ENCODE measurements around the gene CD82.
A peak's percentile ranks its signal among the peaks of the same experiment; 100 is the strongest.

The CD82 gene

DNA sequence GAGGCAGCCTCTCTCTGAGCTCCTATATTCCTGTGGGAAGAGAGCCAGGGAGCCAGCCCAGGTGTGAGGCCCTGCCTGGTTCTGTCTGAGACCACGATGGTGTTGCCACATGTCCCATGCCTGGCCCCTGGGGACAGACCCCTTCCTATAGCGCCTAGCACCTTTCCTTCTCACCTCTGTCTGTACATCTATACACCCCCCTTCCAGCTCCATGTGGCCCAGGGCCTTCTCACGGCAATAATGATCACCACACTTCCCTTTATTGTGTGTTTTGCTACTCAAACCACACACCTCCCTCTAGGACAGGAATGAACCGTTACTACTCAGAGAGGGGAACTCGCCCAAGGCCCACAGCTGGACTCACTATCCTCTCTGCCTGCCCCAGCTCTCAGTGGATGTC is 12.8 kb downstream of the CD82 start:
- DNase-seq = no peak

- no peak for DNase-seq
Observed at GRCh38 chr11:44579302-44579761, 13.9 kb downstream of the CD82 start.

GRCh38 chr11:44580701-44581100 is 15.2 kb downstream of the CD82 start:
- no peak for DNase-seq

DNA sequence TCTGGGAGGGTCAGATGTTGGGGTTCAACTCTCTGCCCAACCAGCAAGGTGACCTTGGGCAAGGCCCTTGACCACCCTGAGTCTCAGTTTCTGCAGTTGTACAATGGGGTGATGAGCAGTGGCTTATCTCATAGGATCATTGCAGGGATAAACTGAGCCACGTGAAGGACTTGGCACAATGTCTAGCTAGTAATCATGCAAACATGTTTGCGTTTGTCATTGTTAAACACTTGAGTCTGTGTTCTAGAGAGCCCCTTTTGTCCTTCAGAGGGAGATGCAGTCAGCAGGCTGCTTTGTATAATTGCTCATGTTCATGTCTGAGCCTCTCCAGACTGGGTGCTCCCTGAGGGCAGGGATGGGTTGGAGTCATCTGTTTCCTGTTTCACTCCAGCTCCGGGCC is 15.8 kb downstream of the CD82 start:
- DNase-seq = no peak

GRCh38 chr11:44582641-44583352 is 17.3 kb downstream of the CD82 start:
- no peak for DNase-seq

DNA sequence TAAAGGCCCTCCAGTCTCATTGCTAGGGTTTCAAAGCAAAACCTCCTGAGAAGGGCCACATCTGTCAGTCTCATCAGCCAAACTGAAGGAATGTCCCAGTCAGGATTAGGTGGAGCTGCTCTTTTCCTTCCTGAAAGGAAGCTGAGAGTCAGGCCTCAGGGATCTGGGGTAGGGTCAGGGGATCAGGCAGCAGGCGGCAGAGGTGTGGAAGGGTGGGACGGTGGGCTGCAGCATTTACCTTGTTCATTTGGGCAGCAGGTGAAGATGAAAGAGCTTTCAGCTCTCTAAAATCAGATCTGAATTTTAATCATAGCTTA is 17.8 kb downstream of the CD82 start:
- no peak for DNase-seq

DNA sequence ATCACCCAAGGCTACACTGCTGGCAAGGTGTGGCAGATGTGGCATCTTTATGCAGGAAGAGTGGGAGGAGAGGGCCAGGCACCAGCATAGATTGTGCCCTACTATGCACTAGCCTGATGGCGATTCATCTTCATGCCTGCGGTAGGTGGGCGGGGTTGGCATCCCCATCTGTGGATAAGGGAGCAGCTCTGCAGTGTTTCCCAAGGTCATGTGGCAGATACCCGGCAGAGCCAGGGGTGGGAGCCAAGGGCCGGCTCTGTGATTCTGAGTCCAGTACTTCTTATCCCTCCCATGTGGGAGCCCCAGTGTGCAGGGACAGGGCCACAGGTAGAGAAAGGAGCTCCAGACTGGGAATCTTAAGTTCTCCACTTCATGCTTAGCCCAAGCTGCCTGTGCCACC is 20.0 kb downstream of the CD82 start:
- DNase-seq = no peak

DNA sequence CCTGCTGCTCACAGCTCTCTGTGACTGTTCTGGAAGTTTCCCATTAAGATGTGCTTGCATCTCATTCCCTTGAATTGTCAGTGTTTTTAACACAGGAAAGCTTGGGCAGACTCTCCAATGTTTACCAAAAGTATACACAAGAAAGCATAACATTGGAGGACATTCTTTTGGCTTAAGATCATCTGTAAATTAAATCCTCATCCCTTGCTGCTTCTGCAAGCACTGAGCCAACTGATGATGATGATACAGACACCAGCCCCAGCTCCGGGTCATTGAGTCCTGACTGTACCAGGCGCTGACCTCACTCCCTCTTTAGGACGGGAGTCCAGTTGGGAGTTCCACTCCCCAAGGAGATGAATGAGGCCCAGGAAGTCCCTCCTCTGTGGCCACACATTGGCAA is 23.8 kb downstream of the CD82 start:
- no peak for DNase-seq

- no peak for DNase-seq
Observed at GRCh38 chr11:44590769-44591168, 25.3 kb downstream of the CD82 start.

- no peak for DNase-seq
Observed at GRCh38 chr11:44591557-44591956, 26.1 kb downstream of the CD82 start.

DNA sequence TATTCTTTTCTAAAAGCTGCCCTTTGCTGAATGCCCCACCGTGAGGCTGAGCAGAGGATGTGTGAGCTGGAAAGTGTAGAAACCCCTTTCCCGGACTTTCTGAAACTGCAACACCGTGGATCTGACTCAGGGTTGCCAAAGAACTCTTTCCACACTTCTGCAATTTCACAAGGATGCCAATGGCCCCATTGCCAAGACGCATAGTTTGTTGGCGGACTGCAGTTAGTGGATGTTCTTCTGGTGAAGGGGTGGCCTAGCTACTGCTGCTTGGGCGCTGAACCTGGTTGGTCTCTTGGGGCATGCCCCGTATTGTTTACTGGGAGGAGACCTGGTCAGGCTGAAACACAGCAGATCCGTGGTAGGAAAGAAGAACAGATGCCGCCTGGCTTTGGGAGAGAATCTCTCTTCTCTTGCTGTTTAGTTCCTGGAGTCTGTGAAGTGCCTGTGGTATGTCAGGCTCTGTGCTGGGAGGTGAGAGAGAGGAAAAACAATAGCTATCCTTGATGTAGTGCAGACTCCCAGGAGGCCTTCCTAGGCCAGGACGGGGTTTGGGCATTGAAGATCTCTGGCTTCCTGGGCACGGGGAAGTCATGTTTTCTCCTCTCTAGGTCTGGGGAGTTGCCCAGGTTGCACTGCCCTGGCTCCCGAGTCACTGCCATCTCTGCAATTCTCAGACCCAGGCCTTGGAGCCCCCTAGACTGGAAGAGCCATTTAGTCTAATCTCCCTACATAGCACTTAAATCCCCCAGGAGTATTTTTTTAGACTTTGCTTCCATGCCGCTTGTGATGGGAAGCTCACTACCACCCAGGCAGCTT is 26.9 kb downstream of the CD82 start:
- DNase-seq = peak; percentile 52

DNA sequence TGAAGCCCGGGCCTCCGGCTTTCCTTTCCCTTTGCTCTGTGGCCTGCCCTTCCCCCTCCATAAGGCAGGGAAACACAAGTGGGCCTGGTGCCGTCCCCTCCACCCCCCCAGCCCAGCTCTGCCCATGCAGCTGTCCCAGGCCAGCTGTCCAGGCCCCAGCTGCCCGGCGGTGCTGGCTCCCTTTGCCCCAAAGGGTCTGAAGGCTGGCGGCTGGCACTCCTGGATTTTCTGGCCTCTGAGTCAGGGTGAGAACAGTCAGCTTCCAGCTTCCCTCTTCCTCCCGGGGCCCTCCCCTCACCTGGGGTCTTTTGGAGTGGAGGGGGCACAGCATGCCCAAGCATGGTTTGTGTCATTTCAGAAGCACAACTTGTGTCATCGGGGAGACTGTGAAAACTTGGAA is 27.8 kb downstream of the CD82 start:
- peak; percentile 89 for DNase-seq

GRCh38 chr11:44595006-44595405 is 29.5 kb downstream of the CD82 start:
- DNase-seq = no peak

DNA sequence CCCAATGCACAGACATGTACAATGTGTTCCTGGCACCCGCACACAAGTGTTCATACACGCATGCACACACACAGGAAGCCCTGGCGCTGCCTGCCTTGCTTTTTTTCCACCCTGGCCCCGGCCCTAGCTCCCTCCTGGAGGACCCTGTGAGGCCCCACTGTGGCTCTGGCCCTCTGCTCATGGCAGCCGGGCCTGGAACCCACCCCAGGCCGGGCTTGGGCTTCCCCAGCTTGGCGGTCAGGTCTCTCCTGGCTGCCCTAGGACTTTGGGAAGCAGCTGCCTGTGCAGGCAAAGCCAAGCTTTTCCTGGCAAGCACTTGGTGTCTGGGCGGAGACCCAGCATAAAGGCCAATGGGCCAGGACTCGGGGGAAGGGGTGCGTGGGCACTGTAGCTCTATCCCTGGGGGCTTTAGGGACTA is 30.5 kb downstream of the CD82 start:
- DNase-seq = peak; percentile 90

DNA sequence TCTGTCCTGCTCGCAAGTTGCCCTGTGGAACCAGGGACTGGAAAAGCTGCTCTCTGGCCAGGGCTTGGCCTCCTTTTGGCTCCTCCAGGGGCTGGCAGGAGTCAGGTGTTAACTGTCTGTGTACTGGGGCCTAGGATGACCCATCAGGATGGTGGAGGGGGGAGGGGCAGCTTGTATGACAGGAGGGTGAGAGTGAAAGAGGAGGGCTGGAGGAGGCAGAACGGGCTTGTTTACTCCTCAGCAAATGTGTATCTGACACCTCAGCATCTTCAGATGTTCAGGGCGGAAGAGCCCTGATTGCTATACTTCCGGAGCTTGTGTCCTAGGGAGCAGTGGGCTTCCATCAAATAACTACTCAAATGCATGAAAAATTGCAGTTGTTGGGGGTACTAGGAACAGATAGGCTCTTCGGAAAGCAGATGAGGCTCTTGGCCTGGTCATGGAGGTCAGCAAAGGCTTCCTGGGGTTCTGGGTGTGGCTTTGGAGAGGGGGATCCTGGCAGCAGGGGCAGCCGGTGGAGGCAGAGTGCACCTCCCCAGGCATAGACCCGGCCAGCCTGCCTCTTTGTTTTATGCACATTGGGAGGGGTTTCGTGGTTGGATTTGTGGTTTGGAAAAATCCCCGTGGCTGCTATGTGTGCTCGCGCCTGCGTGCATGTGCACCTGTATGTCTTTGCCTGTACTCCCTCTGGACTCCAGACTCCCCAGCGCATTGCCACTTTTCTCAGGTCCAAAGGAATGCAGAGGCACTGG is 31.2 kb downstream of the CD82 start:
- peak; percentile 55 for DNase-seq

DNA sequence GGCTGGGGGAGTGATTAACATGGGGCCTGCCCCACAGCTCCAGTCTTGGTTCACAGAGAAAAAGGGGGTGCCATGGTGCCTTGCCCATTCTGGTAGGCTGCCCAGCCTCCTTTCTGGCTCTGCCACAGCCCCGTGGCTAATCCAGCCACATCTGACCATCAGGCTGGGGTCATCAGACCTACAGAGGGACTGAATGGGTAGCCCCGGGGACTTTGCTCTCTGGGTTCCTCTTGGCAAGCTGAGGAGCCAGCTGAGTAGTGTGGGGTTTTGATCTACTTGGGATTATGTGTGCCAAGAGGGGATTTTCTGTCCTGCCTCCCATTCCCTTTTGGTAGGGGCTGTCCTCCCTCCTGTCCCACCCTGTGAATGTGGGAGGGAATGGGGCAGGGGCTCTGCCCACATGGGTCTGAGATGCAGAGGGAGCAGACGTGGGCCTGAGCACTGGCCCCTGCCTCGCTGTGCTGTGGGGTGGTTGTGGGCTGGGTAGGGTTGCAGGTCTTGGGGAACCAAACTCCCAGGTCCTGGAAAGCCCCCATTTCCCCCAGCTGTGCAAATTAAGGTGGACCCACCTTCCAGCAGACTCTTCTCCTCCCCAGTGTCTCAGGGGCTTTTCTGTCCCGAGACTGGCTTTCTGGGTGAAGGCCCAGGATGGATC is 32.0 kb downstream of the CD82 start:
- no peak for DNase-seq

- DNase-seq = no peak
Observed at GRCh38 chr11:44598831-44599230, 33.4 kb downstream of the CD82 start.

DNA sequence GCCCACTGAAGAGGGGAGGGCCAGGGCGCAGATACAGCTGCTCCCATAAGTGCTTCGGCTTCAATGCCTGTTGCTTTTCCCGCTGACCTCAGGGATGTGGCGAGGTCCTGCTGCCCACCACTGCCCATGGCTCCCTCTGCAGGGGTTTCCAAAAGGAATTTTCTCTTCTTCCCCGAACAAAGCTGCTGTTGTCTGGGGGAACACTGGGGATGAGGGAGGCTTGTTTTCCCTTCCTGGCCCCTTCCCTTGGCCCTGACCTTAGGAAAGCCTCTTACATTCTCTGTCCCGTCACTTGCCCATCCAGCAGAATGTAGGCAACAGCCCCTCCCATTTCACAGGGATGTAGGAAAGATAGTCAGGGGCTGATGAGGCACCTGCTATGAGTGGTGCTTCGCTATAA is 34.8 kb downstream of the CD82 start:
- no peak for DNase-seq

DNA sequence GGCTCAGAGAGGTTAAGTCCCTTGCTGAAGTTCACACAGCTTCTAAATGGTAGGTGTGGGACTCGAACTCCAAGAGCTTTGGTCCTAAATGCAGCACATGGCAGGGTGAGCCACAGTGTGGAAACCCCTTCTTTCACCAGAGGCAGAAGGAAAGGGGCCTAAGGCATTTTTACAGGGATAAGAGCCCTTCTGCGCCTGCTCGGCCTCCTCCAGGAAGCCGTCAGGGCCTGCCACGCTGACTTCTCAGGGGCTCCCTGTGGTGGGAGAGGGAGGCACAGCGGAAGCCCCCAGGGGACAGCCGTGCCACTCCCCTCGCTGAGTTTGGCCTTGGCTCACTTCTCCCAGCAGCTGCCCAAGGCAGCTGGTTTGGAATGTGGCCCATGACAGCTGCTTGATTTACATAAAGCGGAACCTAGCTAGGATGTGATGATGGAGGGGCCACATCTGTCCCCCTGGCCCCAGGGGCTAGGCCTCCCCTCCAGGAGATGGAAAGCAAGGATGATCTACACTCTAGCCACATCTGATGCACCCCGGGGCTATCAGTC is 35.4 kb downstream of the CD82 start:
- DNase-seq = peak; percentile 88

DNA sequence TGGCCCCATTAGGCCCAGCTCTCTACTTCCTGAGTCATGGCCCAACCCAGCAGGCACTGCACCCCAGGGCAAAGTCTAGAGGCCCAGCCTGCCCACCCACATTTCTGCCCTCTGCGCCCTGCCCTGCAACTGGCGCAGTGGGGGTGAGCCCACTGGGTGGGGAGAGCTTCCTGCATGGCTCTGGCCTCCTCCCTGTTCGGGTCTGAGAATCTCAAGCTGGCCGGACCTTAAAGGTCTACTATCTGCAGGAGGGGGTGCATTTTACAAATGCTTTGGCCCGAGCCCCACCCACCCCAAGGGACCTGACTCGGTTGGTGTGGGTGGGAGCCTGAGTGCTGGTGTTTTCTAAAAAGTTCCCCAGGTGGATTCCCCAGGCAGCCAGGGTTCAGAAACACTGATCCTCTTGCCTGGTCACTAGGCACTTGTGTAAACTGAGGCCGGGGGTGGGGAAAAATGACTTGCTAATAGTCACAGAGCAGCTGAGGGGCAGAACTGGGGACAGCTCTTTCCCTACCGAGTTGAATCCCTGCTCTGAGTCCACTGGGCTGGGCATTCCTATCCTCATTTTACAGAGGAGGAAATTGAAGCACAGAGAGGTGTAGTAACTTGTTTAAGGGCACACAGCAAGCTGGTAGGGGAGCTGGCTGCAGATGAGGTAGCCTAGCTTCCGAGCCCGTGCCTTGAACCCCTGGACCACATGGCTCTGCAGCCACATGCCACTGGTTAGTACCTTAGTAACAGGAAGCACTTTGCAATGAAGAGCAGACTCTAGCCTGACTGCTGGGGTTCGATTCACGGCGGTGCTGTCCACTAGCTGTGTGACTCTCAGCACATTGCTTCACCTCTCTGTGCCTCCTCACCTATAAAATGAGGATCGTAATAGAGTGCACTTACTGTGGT is 36.3 kb downstream of the CD82 start:
- no peak for DNase-seq

GRCh38 chr11:44602891-44603310 is 37.4 kb downstream of the CD82 start:
- DNase-seq = no peak

DNA sequence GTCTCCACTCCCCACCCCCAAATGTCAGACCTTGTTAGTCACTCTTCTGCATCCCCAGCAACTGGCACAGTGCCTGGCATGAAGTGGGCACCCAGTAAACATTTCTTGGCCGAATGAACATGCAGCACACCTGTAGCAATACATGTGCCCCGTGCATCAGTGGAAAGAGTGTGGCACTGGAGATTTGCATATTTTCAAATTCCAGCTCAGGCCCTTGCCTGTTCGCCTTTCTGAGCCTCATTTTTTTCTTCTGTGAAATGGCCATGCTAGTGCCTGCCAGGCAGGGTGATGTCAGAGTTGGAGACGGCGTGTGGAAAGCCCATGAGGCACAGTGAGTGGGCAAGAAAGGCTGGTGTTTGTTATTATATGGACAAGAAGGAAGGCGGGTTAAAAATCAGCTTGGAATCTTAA is 38.7 kb downstream of the CD82 start:
- DNase-seq = no peak

Measured in right hindlimb (tissue), 1 donor.